ENCODE measurements around the gene TMEM132C.

- TF ChIP-seq CTCF (IDR thresholded peaks at IDR 0.05; ENCODE audit: low read length) (no peak), EZH2phosphoT487 (IDR thresholded peaks at IDR 0.05; ENCODE audit: low read length) (no peak)
Measured at GRCh38 chr12:128509170-128509569, 242.2 kb downstream of the TMEM132C start.

Measured in MM.1S (cell line).